Transverse colon (tissue), 4 donors: ENCODE measurements around the gene SET.

Experiments used
- CTCF ChIP-seq, 5 experiments: fragments of 200-600 bp in 3 of 5; fragments of 450-650 bp in 2 of 5; sonication (generic) in 3 of 5; IDR thresholded peaks; 1 replicate in 2 of 5; 2 replicates in 3 of 5; pipeline ENCODE4 v1.5.1; 2016 to 2017; ENCODE audit warnings: antibody characterized with exemption in 5 of 5, inconsistent platforms in 3 of 5, mild to moderate bottlenecking in 2 of 5, moderate library complexity in 1 of 5
- EP300 ChIP-seq: sonication (generic); formaldehyde crosslinking; IDR thresholded peaks from one replicate; pipeline ENCODE4 v1.6.1; 2017; ENCODE audit warnings: antibody characterized with exemption, low read depth
- POLR2A ChIP-seq: fragments of 450-650 bp; IDR thresholded peaks from one replicate; pipeline ENCODE4 v1.6.1; 2016; ENCODE audit warnings: antibody characterized with exemption, mild to moderate bottlenecking, moderate library complexity
- POLR2AphosphoS5 ChIP-seq, 3 donors: sonication (generic); formaldehyde crosslinking; IDR thresholded peaks; one replicate each; pipeline ENCODE4 v1.6.1; 2016; ENCODE audit warnings: antibody characterized with exemption in 3 of 3

GRCh38 chr9:128713941-128714573 lies 25.0 kb downstream of the SET start:
- TF ChIP-seq CTCF (IDR thresholded peaks at IDR 0.05) (no peak), POLR2A (no peak), POLR2AphosphoS5 (IDR thresholded peaks at IDR 0.05) (no peak), EP300 (no peak)
